HG03135 (cell line): Measurements from ENCODE around the gene ATP1B3.
A peak's percentile ranks its signal among the peaks of the same experiment; 100 is the strongest.
"Not testable (repeated sequence)": the region's sequence is repeated elsewhere in the genome, so short reads cannot be mapped to it uniquely, and the experiment has no call there.

Experiments used
- ATAC-seq: cut with Tn5 transposase; IDR thresholded peaks from one replicate; pipeline ENCODE4 v1.9.1; 2021; ENCODE audit warnings: mild to moderate bottlenecking, moderate library complexity; ENCODE audit not compliant: unreplicated experiment

The ATP1B3 gene

GRCh38 chr3:141860086-141860669 is 16.3 kb upstream of the ATP1B3 start:
- no peak for ATAC-seq

GRCh38 chr3:141860766-141861513 is 15.5 kb upstream of the ATP1B3 start:
- no peak for ATAC-seq

- ATAC-seq = no peak
Measured at GRCh38 chr3:141862279-141862816, 14.1 kb upstream of the ATP1B3 start.

- ATAC-seq = no peak
Measured at GRCh38 chr3:141863491-141863890, 13.0 kb upstream of the ATP1B3 start.

- ATAC-seq = no peak
Measured at GRCh38 chr3:141864281-141864970, 12.0 kb upstream of the ATP1B3 start.

GRCh38 chr3:141865101-141865500 is 11.3 kb upstream of the ATP1B3 start:
- ATAC-seq = no peak

GRCh38 chr3:141870091-141870687 is 6.3 kb upstream of the ATP1B3 start:
- no peak for ATAC-seq

GRCh38 chr3:141875374-141875892 is 1.0 kb upstream of the ATP1B3 start:
- peak; percentile 47 for ATAC-seq

GRCh38 chr3:141875893-141876380 is 506 bp upstream of the ATP1B3 start:
- peak; percentile 64 for ATAC-seq

- ATAC-seq = peak; percentile 14
Measured at GRCh38 chr3:141876891-141877621, 613 bp downstream of the ATP1B3 start.

- no peak for ATAC-seq
Measured at GRCh38 chr3:141877911-141878310, 1.5 kb downstream of the ATP1B3 start.

- ATAC-seq = no peak
Measured at GRCh38 chr3:141878326-141878725, 1.9 kb downstream of the ATP1B3 start.

- no peak for ATAC-seq
Measured at GRCh38 chr3:141878817-141879216, 2.4 kb downstream of the ATP1B3 start.

- ATAC-seq = no peak
Measured at GRCh38 chr3:141881702-141882101, 5.3 kb downstream of the ATP1B3 start.

GRCh38 chr3:141887051-141887450 is 10.6 kb downstream of the ATP1B3 start:
- ATAC-seq = no peak

- ATAC-seq = not testable (repeated sequence)
Measured at GRCh38 chr3:141888548-141888947, 12.1 kb downstream of the ATP1B3 start.

- ATAC-seq = no peak
Measured at GRCh38 chr3:141894524-141895176, 18.2 kb downstream of the ATP1B3 start.

- no peak for ATAC-seq
Measured at GRCh38 chr3:141895731-141896130, 19.3 kb downstream of the ATP1B3 start.

- ATAC-seq = no peak
Measured at GRCh38 chr3:141898908-141899307, 22.5 kb downstream of the ATP1B3 start.

- ATAC-seq = no peak
Measured at GRCh38 chr3:141900343-141900742, 23.9 kb downstream of the ATP1B3 start.
